Activated CD4-positive, alpha-beta T cell treated with anti-CD3 and anti-CD28 coated beads for 1 hour (primary cell): ENCODE results near the gene GAN.

ENCODE experiments used
- DNase-seq: peaks from one replicate; pipeline ENCODE4 v3.0.0-alpha.2; 2020

Gene GAN

GRCh38 chr16:81314603-81315270 is at the start of gene GAN:
GAN (plus strand) TSS chr16:81314962; CDS start chr16:81315114, 152 bp downstream.
- DNase-seq: peak; percentile 90

- no peak for DNase-seq
These were observed 49.7 kb upstream of the GAN start for GRCh38 chr16:81265052-81265451.

GRCh38 chr16:81265658-81266451 is 48.9 kb upstream of the GAN start:
- DNase-seq: no peak

GRCh38 chr16:81266680-81267095 is 48.1 kb upstream of the GAN start:
- DNase-seq: no peak

GRCh38 chr16:81268509-81268908 is 46.3 kb upstream of the GAN start:
- DNase-seq: no peak

GRCh38 chr16:81273223-81273950 is 41.4 kb upstream of the GAN start:
- no peak for DNase-seq

- DNase-seq: no peak
These were observed 39.7 kb upstream of the GAN start for GRCh38 chr16:81275064-81275532.

GRCh38 chr16:81275795-81276194 is 39.0 kb upstream of the GAN start:
- DNase-seq: no peak

- no peak for DNase-seq
These were observed 38.4 kb upstream of the GAN start for GRCh38 chr16:81276323-81276722.

- no peak for DNase-seq
These were observed 37.2 kb upstream of the GAN start for GRCh38 chr16:81277541-81278080.

GRCh38 chr16:81278526-81278925 is 36.2 kb upstream of the GAN start:
- no peak for DNase-seq

GRCh38 chr16:81279392-81279791 is 35.4 kb upstream of the GAN start:
- DNase-seq: no peak

- no peak for DNase-seq
These were observed 34.4 kb upstream of the GAN start for GRCh38 chr16:81280393-81280792.

GRCh38 chr16:81283044-81283443 is 31.7 kb upstream of the GAN start:
- no peak for DNase-seq

- no peak for DNase-seq
These were observed 29.7 kb upstream of the GAN start for GRCh38 chr16:81284995-81285600.

GRCh38 chr16:81286190-81286589 is 28.6 kb upstream of the GAN start:
- no peak for DNase-seq

- DNase-seq: no peak
These were observed 23.6 kb upstream of the GAN start for GRCh38 chr16:81291117-81291516.

GRCh38 chr16:81292936-81293335 is 21.8 kb upstream of the GAN start:
- DNase-seq: no peak

GRCh38 chr16:81293909-81294802 is 20.6 kb upstream of the GAN start:
- no peak for DNase-seq

GRCh38 chr16:81296631-81297030 is 18.1 kb upstream of the GAN start:
- DNase-seq: no peak

GRCh38 chr16:81307770-81308169 is 7.0 kb upstream of the GAN start:
- no peak for DNase-seq
